HCT116 (cell line): ENCODE results near the gene MFN2. TPM values are rescaled to one million over a fixed set of nuclear protein-coding genes. Genes with fewer than 3 reads are reported as not detected.

Experiments
- ATAC-seq: fragments of 200-7000 bp; cut with Tn5 transposase; 2 replicates; pipeline ENCODE4 v1.9.1; 2020; ENCODE audit warnings: mild to moderate bottlenecking, moderate library complexity
- BruUV-seq: library from RNA; stranded (reverse); fragments of 400-500 nt; replicated peaks from 2 replicates; lab custom pipeline; 2021; lab: Mats Ljungman, UMichigan
- CTCF ChIA-PET: fragments of 300-600 bp; sonication (Branson Sonifier 250); formaldehyde crosslinking; loops from one replicate; lab custom pipeline; 2021; ENCODE audit warnings: antibody characterized with exemption; lab: Charles Lee
- POLR2A ChIA-PET: fragments of 300-600, 350-600 bp; sonication (Branson Sonifier 250); formaldehyde crosslinking; loops from one replicate; lab custom pipeline; 2021; ENCODE audit warnings: antibody characterized with exemption; lab: Charles Lee
- RAD21 ChIA-PET, 2 experiments: fragments of 300-600 bp; sonication (Branson Sonifier 250); formaldehyde crosslinking; loops; one replicate each; lab custom pipeline; 2023; ENCODE audit warnings: low total read pairs in 2 of 2; ENCODE audit not compliant: uncharacterized antibody in 2 of 2, unreplicated experiment in 2 of 2, low non-redundant PET in 1 of 2; lab: Charles Lee
- DNase-seq: peaks from one replicate; pipeline ENCODE4 v3.0.0-alpha.2; 2010; ENCODE audit warnings: low read depth, low spot score
- H2AFZ ChIP-seq: fragments of 200-600 bp; shearing (Covaris generic), sonication (generic); 2 replicates; pipeline ENCODE4 v1.6.1; 2017; ENCODE audit warnings: low read depth, mixed run types, mixed read lengths, antibody characterized with exemption, low read length; ENCODE audit not compliant: poor library complexity, severe bottlenecking
- H3K27ac ChIP-seq: 2 replicates; pipeline ENCODE4 v1.5.1; 2012; ENCODE audit warnings: low read depth, low read length
- H3K27me3 ChIP-seq: fragments of 200-600 bp; sonication (generic); 2 replicates; pipeline ENCODE4 v1.6.1; 2016; ENCODE audit warnings: mixed run types, low read length, mixed read lengths; ENCODE audit not compliant: insufficient read depth
- H3K36me3 ChIP-seq, 2 experiments: fragments of 200-500 bp in 1 of 2; fragments of 200-600 bp in 1 of 2; sonication (Bioruptor generic) in 1 of 2; sonication (generic) in 1 of 2; 2 replicates each; pipeline versions ENCODE4 v1.5.1 to v1.6.1; 2014 to 2016; ENCODE audit warnings: low read length in 2 of 2, inconsistent platforms in 1 of 2, mixed read lengths in 1 of 2, mixed run types in 1 of 2; ENCODE audit not compliant: insufficient read depth in 2 of 2, control insufficient read depth in 1 of 2
- H3K4me1 ChIP-seq, 2 experiments: fragments of 200-600 bp in 1 of 2; sonication (generic) in 1 of 2; 2 replicates each; pipeline versions ENCODE4 v1.5.1 to v1.6.1; 2012 to 2017; ENCODE audit warnings: low read length in 2 of 2, inconsistent platforms in 1 of 2, mild to moderate bottlenecking in 1 of 2, mixed read lengths in 1 of 2, mixed run types in 1 of 2, moderate library complexity in 1 of 2; ENCODE audit not compliant: insufficient read depth in 2 of 2, control insufficient read depth in 1 of 2
- H3K4me2 ChIP-seq: fragments of 200-600 bp; sonication (generic); 2 replicates; pipeline ENCODE4 v1.6.1; 2017; ENCODE audit warnings: mixed run types, low read length, mixed read lengths
- H3K4me3 ChIP-seq, 2 experiments: fragments of 200-600 bp in 1 of 2; sonication (generic) in 1 of 2; replicated peaks in 1 of 2; 2 replicates each; pipeline ENCODE4 v1.5.1; 2011 to 2016; ENCODE audit warnings: low read length in 2 of 2, control low read depth in 1 of 2, low read depth in 1 of 2, mild to moderate bottlenecking in 1 of 2, mixed read lengths in 1 of 2, mixed run types in 1 of 2
- H3K79me2 ChIP-seq: fragments of 200-600 bp; sonication (generic); 2 replicates; pipeline ENCODE4 v1.6.1; 2017; ENCODE audit warnings: mild to moderate bottlenecking, mixed run types, low read length, moderate library complexity, mixed read lengths; ENCODE audit not compliant: insufficient read depth
- H3K9ac ChIP-seq: fragments of 200-600 bp; sonication (generic); 2 replicates; pipeline ENCODE4 v1.6.1; 2016; ENCODE audit warnings: low read length, mixed read lengths
- H3K9me2 ChIP-seq: fragments of 200-600 bp; sonication (generic), shearing (Covaris generic); 2 replicates; pipeline ENCODE4 v1.6.1; 2017; ENCODE audit warnings: mixed run types, mild to moderate bottlenecking, moderate library complexity; ENCODE audit not compliant: insufficient read depth
- H3K9me3 ChIP-seq, 2 experiments: fragments of 200-500 bp in 1 of 2; fragments of 200-600 bp in 1 of 2; sonication (Bioruptor generic) in 1 of 2; sonication (generic) in 1 of 2; 2 replicates each; pipeline ENCODE4 v1.6.1; 2014 to 2017; ENCODE audit warnings: low read length in 2 of 2, mixed read lengths in 2 of 2, inconsistent platforms in 1 of 2, low read depth in 1 of 2, mild to moderate bottlenecking in 1 of 2, mixed run types in 1 of 2, moderate library complexity in 1 of 2; ENCODE audit not compliant: control insufficient read depth in 1 of 2, insufficient read depth in 1 of 2
- H4K20me1 ChIP-seq: fragments of 200-600 bp; sonication (generic), shearing (Covaris generic); 2 replicates; pipeline ENCODE4 v1.6.1; 2017; ENCODE audit warnings: mixed run types, mild to moderate bottlenecking, moderate library complexity; ENCODE audit not compliant: insufficient read depth
- ATF3 ChIP-seq: IDR thresholded peaks from 2 replicates; pipeline ENCODE4 v1.6.1; 2012
- CBX3 ChIP-seq: IDR thresholded peaks from 2 replicates; pipeline ENCODE4 v1.6.1; 2012; ENCODE audit warnings: low read depth
- CEBPB ChIP-seq: IDR thresholded peaks from 2 replicates; pipeline ENCODE4 v1.6.1; 2012; ENCODE audit warnings: low read depth
- EZH2 ChIP-seq: fragments of 200-600 bp; sonication (generic); IDR thresholded peaks from 2 replicates; pipeline ENCODE4 v1.6.1; 2017; ENCODE audit warnings: antibody characterized with exemption, mixed run types
- EZH2phosphoT487 ChIP-seq: fragments of 200-600 bp; IDR thresholded peaks from 2 replicates; pipeline ENCODE4 v1.6.1; 2018; ENCODE audit warnings: antibody characterized with exemption, borderline replicate concordance
- MAX ChIP-seq: IDR thresholded peaks from 2 replicates; pipeline ENCODE4 v1.6.1; 2012
- POLR2A ChIP-seq: IDR thresholded peaks from 2 replicates; pipeline ENCODE4 v1.7.0; 2011; ENCODE audit warnings: borderline replicate concordance; ENCODE audit not compliant: insufficient read depth, insufficient read length; ENCODE audit errors: extremely low read depth
- POLR2AphosphoS5 ChIP-seq: IDR thresholded peaks from 2 replicates; pipeline ENCODE4 v1.6.1; 2011; ENCODE audit warnings: mild to moderate bottlenecking, low read depth, low read length, moderate library complexity
- REST ChIP-seq: IDR thresholded peaks from 2 replicates; pipeline ENCODE4 v1.6.1; 2012; ENCODE audit warnings: low read depth
- SP1 ChIP-seq: IDR thresholded peaks from 2 replicates; pipeline ENCODE4 v1.6.1; 2012; ENCODE audit warnings: low read depth
- TCF7L2 ChIP-seq: IDR thresholded peaks from 2 replicates; pipeline ENCODE4 v1.7.0; 2011; ENCODE audit warnings: borderline replicate concordance, inconsistent platforms; ENCODE audit not compliant: insufficient read depth, insufficient read length; ENCODE audit errors: extremely low read depth
- YY1 ChIP-seq: IDR thresholded peaks from 2 replicates; pipeline ENCODE4 v1.6.1; 2011; ENCODE audit warnings: low read length, low read depth, moderate library complexity, mild to moderate bottlenecking; ENCODE audit not compliant: insufficient replicate concordance; ENCODE audit errors: extremely low read depth
- ZBTB33 ChIP-seq: IDR thresholded peaks from 2 replicates; pipeline ENCODE4 v1.6.1; 2011; ENCODE audit warnings: mild to moderate bottlenecking, low read length, moderate library complexity; ENCODE audit not compliant: insufficient replicate concordance; ENCODE audit errors: extremely low read depth
- intact Hi-C: fragments of 100-400 bp; cut with micrococcal nuclease; formaldehyde crosslinking; loops from 2 replicates; pipeline ENCODE4 v1.10.0; 2022
- total RNA-seq: library from RNA; stranded (reverse); gene quantifications from one replicate; pipeline ENCODE4 v1.2.1, GENCODE V29; 2021; ENCODE audit not compliant: unreplicated experiment

The MFN2 gene
- total RNA-seq, 1 experiment from 2014 or later = 83.0 TPM

GRCh38 chr1:11951901-11952300 lies 28.3 kb upstream of the MFN2 start:
- H4K20me1 ChIP-seq = no peaks in the 10 kb centered on the region
- H3K4me3 ChIP-seq = no peak overlapping the region
- ChIA-PET POLR2A (interaction anchor here (2.6 kb wide), 1 partner anchor 43 kb away, joined by 6 read pairs; no protein-coding TSS in a partner anchor), RAD21 (no interaction called here), CTCF (no interaction called here)
- no peak overlapping the region for H2AFZ ChIP-seq
- no peak for DNase-seq
- peaks cover 46 to 59% of the 10 kb centered on the region in 2 experiments for H3K36me3 ChIP-seq
- H3K4me1 ChIP-seq = peaks cover 0 to 3% of the 10 kb centered on the region in 2 experiments; a peak in 1 of 4 replicates
- ATAC-seq = no peak
- intact Hi-C loops = no loop called here
- TF ChIP-seq CBX3 (no peak), EZH2phosphoT487 (no peak), ATF3 (no peak), CEBPB (no peak), SP1 (no peak)
- no peaks in the 10 kb centered on the region for H3K27me3 ChIP-seq
- H3K9me2 ChIP-seq = no peaks in the 10 kb centered on the region
- BruUV-seq = no TSS peak
- no peaks in the 10 kb centered on the region for H3K9me3 ChIP-seq
- H3K4me2 ChIP-seq = no peak overlapping the region
- H3K79me2 ChIP-seq = no peaks in the 10 kb centered on the region
- H3K27ac ChIP-seq = no peak overlapping the region
- no peak overlapping the region for H3K9ac ChIP-seq

- Histone ChIP-seq H3K36me3 (peaks cover 50 to 62% of the 10 kb centered on the region in 2 experiments), H3K27ac (no peak overlapping the region), H3K4me3 (no peak overlapping the region), H3K9ac (no peak overlapping the region), H3K27me3 (no peaks in the 10 kb centered on the region), H3K9me2 (no peaks in the 10 kb centered on the region), H2AFZ (no peak overlapping the region), H3K4me1 (no peaks in the 10 kb centered on the region), H4K20me1 (no peaks in the 10 kb centered on the region), H3K4me2 (no peak overlapping the region), H3K9me3 (no peaks in the 10 kb centered on the region), H3K79me2 (no peaks in the 10 kb centered on the region)
- no peak for ATAC-seq
- BruUV-seq = no TSS peak
- intact Hi-C loops = no loop called here
- RAD21 ChIA-PET = no interaction called here
- CTCF ChIA-PET = no interaction called here
- no peak for DNase-seq
- POLR2A ChIA-PET = interaction anchor here (2.6 kb wide), 1 partner anchor 44 kb away, joined by 6 read pairs; no protein-coding TSS in a partner anchor
- TF ChIP-seq TCF7L2 = no peak
- no peak for TF ChIP-seq POLR2A
- no peak for TF ChIP-seq YY1
- no peak for TF ChIP-seq POLR2AphosphoS5
- TF ChIP-seq ZBTB33 = no peak
- no peak for TF ChIP-seq CEBPB
- TF ChIP-seq ATF3 = no peak
- TF ChIP-seq EZH2 = no peak
- no peak for TF ChIP-seq REST
- no peak for TF ChIP-seq MAX
Observed at GRCh38 chr1:11952455-11953109, 27.7 kb upstream of the MFN2 start.
